Germinal center (tissue), 1 donor: ENCODE data around the gene CMC4.

Experiments
- DNase-seq: peaks from one replicate; pipeline ENCODE4 v3.0.0; 2012; ENCODE audit warnings: mixed read lengths, low spot score

The CMC4 gene, protein sequence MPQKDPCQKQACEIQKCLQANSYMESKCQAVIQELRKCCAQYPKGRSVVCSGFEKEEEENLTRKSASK

DNA sequence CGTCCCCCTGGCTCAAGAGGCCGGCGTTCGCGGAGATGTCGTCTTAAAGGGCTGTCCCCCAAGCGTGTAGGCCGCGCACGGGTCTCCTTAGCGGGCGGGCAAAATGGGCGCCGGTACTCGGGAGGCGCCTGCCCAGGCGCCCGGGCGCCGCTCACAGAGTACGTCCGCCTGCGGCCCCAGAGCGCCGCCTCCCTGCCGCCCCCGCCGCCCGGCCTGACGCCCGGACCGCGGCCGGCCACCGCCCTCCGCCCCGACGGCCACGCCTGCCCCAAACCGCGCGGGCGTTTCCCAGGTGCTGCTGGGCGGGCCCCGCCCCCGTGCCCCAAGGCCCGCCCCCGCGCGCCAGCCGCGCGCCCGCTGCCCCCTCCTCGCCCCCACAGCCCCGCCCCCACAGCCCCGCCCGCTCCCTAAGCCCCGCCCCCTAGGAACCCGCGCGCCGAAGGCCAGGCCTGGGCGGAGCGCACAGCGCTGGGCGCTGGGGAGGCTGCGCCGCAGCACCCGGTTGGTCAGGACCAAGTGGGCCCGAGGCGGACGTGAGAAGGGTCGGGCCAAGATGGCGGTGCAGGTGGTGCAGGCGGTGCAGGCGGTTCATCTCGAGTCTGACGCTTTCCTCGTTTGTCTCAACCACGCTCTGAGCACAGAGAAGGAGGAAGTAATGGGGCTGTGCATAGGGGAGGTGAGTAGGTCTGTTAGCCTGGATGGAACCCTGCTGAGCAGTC, at the start of gene CMC4, which contains the start of the genes BRCC3 and MTCP1:
CMC4 (minus strand) TSS at position 162 of the 719 bp plus-strand sequence. CDS start 7,113 bp downstream, outside the sequence.
BRCC3 (plus strand) TSS at position 534 of the 719 bp plus-strand sequence; CDS start at position 554, 20 bp downstream.
MTCP1 (minus strand) TSS at position 162 of the 719 bp plus-strand sequence. CDS start 5,126 bp downstream, outside the sequence.
- DNase-seq: peak; percentile 89

DNA sequence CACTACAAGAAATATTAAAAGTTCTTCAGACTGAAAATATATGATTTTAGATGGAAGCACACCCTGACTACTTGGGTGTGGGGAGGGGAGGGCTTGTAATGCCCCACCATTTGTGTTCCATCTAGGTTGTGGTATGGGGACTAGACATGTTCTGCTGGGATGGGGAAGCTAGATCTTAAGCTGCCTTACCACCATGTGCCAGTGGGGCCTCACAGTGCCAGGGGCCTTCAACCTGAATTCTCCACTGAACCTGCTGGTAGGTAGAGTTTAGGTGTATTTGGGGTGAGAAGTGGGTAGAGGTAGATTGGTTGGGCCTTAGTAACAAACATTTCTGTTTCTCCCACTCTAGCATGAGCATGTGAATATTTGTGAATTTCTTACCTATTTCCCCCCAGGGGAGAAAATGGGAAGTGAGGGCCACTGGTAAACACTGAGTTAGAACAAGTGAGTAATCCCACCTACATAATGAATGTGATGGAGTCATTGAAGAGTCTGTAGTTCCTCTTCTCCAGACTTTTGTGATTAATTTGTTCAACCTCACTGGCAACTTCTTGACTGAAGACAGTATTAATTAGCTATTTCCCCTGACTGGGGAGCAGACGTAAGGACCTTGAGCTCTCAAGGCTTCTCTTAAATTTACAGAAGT, 44.4 kb upstream of the CMC4 start:
- no peak for DNase-seq

DNA sequence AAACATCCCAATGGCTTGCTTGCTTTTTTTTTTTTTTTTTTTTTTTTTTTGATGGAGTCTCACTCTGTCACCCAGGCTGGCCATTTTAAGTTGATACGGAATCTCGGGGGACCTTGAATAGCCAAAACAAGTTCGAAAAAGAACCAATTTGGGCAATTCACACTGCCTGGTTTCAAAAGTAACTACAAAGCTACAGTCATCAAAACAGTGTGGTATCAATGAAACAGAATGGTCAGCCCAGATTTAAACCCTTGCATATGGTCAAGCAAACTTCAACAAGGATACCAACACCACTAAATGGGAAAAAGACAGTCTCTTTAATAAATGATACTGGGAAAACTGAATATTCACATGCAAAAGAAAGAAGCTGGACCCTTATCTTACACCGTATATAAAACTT, 42.2 kb upstream of the CMC4 start:
- DNase-seq: no peak

DNA sequence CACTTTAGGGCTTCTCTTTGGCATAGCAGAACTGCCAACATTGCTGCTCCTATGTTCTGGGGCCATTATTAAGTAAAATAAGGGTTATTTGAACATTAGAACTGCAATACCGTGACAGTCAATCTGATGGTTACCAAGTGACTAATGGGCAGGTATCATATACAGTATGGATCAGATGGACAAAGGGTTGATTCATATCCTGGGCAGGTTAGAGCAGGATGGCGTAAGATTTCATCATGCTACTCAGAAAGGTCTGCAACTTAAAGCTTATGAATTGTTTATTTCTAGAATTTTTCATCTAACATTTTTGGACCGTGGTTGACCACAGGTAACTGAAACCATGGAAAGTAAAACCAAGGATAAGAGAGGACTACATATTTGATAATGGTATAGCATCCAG, 41.2 kb upstream of the CMC4 start:
- DNase-seq: no peak

DNA sequence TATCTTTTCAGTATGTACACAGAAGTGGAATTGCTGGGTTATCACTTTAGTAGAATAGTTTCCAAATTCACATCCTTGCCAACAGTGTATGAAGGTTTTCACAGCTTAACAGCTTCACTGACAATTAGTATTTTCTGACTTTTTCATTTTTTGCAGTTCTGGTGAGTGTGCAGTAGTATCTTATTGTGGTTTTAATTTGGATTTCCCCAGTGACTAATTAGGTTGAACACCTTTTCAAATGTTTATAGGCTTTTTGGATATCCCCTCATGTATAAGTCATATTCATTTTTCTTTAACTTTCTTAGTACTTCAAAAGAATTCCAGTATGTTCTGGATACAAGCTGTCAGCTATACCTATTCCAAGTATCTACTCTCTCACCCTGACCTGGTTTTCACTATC, 37.5 kb upstream of the CMC4 start:
- DNase-seq: no peak

DNA sequence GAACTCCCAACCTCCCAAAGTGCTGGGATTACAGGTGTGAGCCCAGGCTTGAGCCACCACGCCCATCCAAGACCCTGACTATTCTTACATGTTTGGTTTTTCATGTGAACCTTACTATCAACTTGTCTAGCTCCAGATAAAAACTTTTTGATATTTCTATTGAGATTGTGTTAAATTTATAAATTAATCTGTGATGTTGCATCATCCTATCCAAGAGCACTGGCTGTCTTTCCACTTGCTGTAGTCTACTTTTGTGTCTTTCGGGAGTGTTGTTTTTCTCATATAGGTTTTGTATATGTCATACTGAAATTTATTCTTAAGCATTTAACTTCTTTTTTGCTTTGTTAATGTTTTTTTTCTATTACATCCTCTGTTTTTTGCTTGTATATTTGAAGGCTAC, 35.0 kb upstream of the CMC4 start:
- no peak for DNase-seq

DNA sequence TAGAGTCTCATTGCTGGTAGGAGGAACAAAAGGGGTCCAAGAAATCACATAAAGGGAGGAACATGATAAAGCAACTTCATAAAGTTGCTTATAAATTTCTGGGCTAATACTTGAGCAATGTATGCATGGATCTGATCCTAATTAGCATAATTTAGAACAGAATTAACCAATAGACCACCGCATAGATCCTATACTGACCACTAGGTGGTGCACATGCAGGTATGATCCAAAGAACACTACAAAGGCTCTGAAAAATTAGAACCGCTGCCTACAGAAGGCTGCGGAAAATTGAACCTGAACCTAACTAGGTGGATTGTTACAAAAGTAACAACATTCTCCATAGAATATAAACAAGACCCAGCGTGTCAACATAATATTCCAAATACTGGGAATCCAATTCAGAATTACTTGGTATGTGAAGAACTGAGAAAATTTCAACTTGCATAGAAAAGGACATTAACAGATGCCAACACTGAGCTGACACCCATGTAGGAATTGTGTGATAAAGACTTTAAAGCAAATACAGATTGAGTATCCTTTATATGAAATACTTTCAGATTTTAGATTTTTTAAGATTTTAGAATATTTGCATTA, 23.6 kb upstream of the CMC4 start:
- DNase-seq: peak; percentile 12

DNA sequence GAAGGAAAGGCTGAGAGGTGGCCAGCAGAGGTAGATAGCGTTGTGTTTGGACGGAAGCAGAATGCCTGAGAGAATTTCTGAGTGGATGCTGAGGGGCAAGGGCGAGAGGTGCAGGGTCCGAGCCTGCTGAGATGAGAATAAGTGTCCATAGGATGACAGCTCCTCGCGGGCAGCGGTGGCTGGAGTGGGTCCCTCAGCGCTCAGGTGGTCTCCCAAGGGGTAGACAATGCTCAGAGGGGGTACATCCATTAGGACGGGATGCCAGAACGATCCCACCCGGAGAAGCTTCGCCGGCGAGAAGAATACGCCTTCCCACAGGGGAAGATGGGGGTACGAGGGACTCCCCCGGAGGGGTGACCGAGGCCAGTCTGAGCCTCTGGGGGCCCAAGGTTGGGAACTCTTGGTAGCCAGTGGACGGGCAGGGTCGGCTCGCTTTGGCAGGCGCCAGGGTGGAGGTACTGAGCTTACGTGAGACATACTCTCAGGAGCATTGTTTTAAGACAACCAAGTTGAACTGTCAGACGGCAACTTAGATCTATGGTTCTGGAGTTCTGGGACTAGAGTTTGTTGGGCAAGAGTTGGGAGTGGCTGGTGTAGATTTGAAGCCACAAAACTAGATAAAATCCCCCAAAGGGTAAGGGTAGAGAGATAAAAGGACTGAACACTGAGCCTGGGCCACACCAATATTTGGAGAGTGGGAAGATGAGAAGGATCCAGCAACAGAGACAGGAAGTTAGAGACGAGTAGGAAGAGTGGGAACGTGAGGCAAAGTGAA, 16.2 kb upstream of the CMC4 start:
- DNase-seq: no peak

DNA sequence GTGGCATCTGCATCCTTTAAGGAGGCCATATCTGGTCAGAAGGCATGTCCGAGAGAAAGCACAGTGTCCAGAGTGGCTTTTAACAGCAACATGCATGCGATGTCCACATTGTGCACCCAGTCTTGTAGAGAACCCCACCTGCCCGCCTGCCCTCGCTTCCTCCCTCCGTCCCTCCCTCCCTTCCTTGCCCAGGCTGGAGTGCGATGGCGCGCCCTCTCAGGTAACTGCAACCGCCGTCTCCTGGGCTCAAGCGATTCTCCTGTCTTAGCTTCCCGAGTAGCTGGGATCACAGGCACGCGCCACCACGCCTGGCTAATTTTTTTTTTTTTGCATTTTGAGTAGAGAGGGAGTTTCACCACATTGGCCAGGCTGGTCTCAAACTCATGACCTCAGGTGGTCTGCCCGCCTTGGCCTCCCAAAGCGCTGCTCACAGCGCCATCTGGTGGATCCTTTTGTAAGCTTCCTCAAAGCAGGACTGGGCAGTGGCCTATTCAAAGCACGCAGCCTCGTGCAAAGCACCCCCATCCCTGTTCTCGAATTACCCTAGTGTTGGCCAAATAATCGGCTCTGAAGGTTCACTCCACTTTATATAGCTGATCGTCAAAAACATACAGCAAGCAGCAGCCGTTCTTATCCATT, 15.4 kb upstream of the CMC4 start:
- DNase-seq: no peak

DNA sequence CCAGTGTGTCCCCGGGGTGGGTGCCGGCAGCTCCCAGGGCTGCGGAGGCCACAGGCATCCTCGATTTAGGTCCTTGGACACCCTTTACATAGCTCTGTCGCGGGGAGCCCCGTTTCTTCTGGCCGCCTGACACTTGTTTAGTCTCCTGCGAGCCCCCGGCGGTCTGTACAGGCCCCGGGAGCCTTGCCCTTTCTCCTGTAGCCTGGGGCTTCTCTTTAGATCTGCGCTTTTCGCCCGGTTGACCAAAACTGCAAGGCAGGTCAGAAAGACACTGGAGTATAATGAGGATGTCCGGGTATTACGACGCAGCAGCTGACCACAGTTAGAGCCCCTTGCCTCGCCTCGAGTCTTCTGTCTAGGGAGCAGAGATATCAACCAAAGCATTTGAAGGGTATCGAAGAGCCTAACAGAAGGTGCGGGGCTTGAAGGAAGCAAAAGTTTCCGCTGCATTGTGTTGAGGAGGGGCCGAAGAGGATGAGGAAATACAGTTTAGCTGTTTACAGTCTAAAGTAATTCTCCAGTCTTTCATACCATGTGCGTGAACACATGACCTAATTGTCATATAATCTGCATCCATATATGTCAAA, 851 bp upstream of the CMC4 start:
- peak; percentile 3 for DNase-seq

DNA sequence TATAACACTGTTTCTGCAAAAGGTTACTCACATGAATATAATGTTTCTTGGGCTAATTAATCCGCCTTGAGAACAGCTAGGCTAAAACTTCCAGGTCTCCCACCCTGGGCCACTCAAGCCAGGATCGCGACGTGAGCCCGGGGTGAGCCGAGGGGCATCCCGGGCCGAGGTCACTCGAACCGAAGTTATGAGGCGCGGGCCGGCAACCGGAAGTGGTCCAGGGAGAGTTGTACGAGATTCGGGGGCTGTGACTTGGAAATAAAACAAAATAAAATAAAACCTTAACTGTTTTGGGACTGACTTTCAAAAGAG, 317 bp downstream of the CMC4 start:
- peak; percentile 10 for DNase-seq

DNA sequence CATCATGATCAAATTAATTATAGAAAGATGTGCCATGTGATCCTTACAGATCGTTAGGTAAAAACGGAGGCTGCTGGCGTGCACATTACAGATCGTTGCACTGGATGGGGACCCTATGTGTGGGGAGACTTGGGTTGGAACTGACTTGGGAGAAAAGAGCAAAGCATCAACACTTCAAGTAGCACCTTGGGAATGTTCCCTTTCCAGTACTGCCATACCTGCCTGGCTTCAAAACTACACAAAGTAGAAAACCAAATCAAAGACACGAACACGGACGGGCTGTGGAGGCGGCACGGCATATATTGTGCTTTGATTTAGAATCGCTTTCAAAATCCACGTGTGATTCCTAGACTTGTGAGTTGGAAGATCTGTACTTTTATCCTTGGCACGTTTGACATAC, 898 bp downstream of the CMC4 start:
- no peak for DNase-seq

DNA sequence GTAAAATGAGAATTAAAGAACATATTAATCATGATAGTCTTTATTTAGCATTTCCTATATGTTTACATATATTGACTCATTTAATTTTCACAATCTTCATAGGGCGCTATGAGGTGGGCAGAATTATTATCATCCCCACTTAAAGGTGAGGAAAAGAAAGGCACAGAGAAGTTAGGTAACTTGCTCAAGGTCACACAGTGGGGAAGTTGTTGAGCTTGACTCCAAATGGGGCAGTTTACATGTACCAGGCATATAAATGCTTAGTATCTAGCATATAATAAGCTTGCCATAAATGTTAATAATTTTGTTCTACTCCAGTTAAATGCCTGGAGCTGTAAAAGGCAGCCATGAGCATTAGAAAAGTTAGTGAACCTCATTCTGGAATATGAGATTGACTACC, 1.5 kb downstream of the CMC4 start:
- no peak for DNase-seq

DNA sequence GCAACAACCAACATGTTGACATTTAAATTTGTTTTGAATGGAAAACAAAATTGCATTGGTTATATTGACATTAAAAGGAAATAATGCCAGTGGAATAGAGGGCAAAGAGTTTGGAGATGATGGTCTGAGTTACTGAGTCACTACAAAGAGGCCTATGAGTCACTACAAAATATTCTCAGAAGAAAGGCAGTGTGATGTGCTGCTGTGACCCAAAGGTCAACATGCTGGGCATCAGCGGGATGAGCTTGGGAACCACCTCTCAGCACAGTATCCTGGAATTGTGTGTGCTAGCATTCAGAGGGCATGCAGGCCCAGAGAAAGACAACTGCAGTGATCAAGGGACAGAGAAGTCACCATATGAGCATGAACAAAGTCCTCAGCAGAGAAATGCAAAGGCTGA, 2.8 kb downstream of the CMC4 start:
- no peak for DNase-seq

DNA sequence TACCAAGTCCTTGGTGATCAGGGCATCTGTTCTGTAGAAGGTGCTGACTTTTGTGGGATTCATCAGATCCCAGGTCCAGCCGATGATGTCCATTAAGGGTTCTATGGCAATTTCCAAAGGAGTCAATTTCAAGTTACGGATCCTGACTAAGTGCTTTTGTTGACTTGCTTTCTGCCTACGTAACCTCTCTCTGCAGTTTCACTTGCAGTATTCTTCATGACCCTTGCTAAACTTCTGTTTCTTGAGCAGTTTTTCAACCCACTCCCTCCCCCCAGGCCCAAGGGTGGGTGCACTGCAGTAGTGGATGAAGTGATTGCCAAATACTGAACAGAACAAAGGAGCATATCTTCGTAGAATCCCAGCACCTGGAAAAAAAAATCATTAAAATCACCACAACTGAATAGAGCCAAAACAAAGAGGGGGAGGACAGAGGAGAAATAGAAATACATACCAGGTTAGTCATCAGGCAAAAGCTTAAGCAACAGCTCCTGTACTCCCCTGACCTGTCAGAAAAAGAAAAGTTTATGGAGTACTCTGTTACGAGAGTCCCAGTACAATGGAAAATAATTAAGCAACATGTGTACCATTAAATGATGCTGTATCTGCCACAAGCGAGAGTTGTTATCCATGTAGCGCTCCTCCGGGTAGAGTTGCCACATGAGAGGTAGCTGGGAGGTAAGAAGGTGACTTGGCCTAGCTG, 5.8 kb downstream of the CMC4 start:
- DNase-seq: no peak

DNA sequence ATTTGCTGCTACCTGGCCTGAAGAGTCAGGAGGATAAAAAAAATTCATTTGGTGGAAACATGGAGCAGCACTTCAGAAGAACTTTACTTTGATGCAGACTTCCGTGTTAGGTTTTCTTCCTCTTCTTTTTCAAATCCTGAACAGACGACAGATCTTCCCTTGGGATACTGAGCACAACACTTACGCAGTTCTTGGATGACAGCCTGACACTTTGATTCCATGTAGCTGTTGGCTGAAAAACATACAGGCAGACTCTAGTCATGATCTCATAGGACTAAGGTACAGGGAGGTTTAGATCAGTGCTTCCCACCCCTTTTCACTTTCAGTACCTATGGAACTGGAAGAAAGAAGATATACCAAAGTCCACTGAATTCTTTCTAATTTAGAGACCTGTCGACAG, 9.2 kb downstream of the CMC4 start:
- no peak for DNase-seq

DNA sequence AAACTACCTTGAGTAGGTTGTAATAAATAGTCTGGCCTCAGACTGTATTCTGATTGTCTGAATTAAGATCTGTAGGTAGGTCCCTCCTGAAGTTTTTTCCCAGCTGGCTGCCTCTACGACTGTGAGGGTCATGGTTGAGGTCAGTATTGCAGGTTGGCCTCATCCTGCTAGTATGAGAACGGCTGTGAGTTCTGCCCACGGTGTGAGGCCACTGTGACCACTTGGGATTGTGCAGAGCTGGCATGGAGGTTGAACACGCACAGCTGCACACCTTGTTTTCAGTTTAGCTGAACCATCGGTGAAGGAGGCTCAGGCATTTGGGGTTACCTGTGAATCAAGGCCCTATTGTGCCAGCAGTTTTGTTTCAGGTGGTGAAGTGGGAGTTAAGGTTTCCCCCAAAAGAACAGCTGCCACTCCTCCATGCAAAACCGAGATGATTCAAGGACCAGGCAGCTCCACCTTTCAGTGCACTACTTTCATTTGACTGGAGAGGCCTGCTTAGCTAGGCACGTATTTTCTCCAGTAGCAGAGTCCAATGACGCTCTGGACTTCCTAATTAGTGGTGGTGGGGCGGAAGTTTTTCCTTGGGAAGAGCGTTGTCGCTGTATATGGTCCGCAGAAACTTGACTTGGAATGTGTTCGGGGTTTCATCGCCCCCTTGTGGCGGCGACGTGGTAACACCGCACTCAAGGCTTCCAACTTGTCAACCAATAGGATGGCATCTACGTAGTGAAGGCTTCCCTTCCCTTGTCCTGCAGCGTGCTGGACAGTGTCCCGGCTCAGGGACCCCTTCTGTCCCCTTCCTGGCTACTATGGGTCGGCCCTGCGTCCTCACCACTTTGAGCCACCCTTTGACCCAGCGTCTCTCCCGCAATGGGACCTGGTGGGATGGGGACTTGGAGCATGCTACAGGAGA, 13.8 kb downstream of the CMC4 start:
- DNase-seq: peak; percentile 46

DNA sequence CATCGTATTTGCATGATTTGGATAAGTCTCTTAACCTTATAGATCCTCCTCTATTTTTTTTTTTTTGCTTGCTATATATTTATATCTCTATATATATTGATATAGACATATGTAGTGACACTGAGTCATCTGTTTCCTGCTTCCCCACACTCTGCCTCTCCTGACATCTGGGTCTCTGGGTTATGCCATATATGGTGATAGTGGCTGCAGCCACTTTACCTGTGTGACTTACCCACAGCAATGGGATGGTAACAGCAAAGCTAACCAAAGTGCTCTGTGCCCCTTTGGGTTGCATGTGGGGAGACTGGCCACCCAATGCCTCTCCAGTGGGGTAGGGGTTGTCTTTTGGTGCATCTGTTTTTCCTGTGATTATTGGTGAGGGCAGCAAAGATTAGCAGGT, 14.5 kb downstream of the CMC4 start:
- DNase-seq: no peak

DNA sequence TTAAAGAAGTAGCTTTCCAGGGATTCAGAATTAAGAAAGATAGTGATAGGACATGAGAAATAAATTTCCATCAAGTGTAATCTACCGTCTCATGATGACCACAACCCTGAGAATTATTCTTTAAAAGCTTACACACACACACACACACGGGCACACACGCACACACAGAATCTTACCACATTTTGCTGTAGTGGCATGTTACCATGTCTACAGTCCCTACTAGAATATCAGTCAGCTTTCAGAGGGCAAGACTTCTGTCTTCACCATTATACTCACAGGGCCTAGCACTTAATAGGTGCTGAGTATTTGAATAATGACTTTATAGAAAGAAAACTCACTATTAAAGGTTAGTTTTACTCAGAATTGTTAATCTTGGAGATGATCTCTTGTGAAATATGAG, 15.4 kb downstream of the CMC4 start:
- no peak for DNase-seq

DNA sequence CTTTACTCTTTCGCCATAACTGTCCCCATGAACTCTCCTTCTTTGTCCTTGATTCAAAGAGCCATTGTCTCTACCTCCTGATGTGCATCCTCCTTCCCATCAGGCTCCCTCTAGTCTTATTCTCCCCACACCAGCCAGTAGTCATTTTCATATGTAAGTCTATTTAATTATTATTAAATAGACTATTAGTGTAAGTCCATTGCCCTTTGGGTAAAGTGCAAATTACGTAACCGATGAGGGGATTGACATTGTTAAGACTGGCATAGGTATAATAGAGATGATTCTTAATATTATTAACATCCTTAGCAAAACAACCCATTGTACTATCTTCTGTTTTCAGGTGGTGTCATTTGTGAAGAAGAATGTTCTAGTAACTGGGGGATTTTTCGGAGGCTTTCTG, 16.7 kb downstream of the CMC4 start:
- no peak for DNase-seq
